ENCODE results near the gene ANKRD13B.
"Not testable (repeated sequence)": the region's sequence is repeated elsewhere in the genome, so short reads cannot be mapped to it uniquely, and the experiment has no call there.

Gene ANKRD13B

GRCh38 chr17:29642171-29642611 is 49.3 kb downstream of the ANKRD13B start:
- no peak for DNase-seq (ENCODE audit: low spot score)

DNA sequence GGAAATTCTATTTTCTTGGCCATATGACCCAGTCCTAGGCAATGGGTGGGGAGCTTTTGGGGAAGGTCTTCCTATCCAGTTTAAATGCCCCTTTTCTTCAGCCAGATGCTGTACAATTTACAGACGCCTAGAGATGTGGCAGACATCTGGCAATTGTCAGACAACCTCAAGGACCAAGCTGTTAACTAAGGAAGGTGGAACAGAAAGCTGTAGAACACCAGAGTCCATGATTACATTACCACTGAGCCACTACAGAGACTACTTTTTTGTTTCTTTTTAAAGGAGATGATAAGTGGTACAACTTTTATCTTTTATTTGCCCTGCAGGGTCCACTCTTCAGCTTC is 50.9 kb downstream of the ANKRD13B start:
- DNase-seq (ENCODE audit: low spot score): no peak

DNA sequence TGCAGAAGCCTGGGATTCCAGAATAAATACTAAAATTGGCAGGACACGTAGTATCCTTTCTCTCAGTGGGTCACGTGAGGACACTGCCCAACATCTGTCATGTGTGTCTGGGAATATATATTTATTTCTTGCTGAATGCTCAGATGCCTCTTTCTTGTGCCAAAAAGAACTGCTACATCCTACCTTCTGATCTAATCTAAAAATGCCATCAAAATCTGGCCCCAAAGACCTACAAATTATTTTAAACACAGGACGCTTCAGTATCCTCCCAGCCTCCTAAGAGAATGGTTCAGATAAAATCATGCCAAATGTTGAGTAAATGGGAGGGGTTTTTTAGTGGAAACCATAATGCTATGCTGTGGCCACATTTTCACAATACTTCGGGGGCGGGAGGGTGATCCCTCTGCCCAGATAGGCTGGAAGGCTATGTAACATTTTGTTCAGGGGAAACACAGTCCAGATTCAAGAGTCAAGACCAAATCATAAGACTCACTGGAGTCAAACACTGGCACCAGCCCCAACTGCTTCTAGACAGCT is 52.7 kb downstream of the ANKRD13B start:
- DNase-seq (ENCODE audit: low spot score): no peak

DNA sequence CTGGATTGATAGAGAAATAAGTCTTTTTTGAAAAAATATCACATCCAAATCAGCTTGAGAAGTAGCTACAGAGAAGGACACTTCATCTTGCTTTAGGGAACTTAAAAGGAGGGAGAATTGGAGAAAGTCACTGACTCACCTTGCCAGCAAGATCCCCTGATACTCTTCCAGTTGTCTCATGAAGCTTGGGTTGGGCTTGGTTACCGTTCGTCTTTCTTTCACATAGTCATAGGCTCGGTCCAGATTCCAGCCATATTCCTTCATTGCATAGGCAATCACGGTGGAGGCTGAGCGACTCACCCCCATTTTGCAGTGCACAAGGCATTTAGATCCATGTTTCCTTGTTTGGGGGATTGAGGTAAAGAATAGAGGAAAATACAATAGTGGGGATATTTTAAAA is 55.1 kb downstream of the ANKRD13B start:
- DNase-seq (ENCODE audit: low spot score): no peak

- DNase-seq (ENCODE audit: low spot score): no peak
Measured at GRCh38 chr17:29649359-29649758, 56.4 kb downstream of the ANKRD13B start.

GRCh38 chr17:29650396-29650795 is 57.5 kb downstream of the ANKRD13B start:
- DNase-seq (ENCODE audit: low spot score): no peak

- not testable (repeated sequence) for DNase-seq (ENCODE audit: low spot score)
Measured at GRCh38 chr17:29651913-29652312, 59.0 kb downstream of the ANKRD13B start.

GRCh38 chr17:29652976-29653375 is 60.0 kb downstream of the ANKRD13B start:
- DNase-seq (ENCODE audit: low spot score): no peak

DNA sequence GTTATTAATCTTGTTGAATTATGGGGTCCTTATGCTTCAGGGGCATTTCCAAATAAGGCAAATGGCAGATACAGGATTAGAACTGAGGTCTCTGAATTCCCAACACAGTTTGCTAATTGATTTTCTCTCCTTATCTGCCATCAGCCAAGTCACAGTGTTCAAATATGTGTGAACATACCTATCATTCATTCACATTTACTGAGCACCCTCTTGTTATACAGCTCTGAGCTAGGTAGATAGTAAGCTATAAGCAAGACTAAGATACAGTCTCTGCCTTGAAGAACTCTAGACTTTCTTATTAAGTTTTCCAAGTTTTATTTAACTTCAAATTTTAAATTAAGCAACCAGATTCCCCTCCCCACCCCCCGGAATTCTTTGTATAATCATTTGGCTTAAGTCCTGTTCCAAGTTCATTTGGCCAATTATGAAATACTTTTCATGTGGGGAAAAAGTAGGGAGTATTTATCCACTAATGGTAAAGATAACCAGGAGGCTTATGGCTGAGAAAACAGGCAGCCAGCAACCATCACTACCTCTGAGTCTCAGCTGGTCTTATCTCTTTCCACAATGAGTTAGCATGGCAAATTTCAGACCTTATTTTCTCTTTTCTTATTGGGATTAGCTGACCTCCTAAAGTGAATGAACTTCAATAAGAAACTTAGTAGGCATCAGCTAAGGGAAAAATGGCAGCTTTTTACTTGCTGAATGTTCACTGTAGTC is 61.2 kb downstream of the ANKRD13B start:
- no peak for DNase-seq (ENCODE audit: low spot score)

DNA sequence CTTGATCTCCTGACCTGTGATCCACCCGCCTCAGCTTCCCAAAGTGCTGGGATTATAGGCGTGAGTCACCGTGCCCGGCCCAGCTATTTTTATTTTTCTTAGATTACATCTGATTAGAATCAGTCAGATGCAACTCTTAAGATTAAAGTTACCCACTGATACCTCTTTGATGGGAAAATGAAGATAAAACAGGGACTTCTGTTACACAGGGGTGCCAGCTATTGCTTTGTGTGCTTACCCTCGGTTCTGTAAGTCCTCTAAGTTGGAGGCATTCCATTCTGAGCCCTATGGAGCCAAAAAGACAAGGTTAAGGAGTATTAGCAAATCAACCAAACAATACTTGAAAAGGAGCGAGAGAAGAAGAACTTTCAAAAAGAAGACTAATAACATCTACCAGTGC is 62.4 kb downstream of the ANKRD13B start:
- no peak for DNase-seq (ENCODE audit: low spot score)

DNA sequence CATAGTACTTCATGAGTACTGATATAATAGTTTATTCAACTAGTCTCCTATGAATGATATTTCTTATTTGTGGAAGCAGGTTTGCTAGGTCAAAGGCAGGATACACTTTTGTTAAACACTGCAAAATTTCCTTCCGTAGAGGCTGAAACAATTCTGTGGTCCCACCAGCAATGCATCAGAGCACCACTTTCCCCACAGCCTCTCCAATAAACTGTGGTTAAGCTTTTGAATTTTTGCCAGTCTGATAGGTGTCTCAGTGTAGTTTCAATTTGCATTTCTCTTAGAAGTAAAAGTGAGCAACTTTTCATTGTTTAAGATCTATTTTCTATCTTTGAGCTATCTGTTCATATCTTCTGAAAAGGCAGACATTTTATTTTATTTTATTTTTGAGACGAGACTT is 66.2 kb downstream of the ANKRD13B start:
- no peak for DNase-seq (ENCODE audit: low spot score)

GRCh38 chr17:29661213-29661612 is 68.3 kb downstream of the ANKRD13B start:
- no peak for DNase-seq (ENCODE audit: low spot score)

- DNase-seq (ENCODE audit: low spot score): no peak
Measured at GRCh38 chr17:29663155-29663554, 70.2 kb downstream of the ANKRD13B start.
